Endothelial cell of umbilical vein (primary cell): ENCODE data around the gene DNAH3. TPM values are rescaled to one million over a fixed set of nuclear protein-coding genes. Genes with fewer than 3 reads are reported as not detected.

Source experiments
- BruUV-seq: library from RNA; stranded (reverse); fragments of 400-500 nt; replicated peaks from 2 replicates; lab custom pipeline; 2021; lab: Mats Ljungman, UMichigan
- CTCF ChIA-PET: fragments of 300-600, 350-600 bp; sonication (Branson Sonifier 250); formaldehyde crosslinking; loops from one replicate; lab custom pipeline; 2021; ENCODE audit warnings: antibody characterized with exemption, inconsistent platforms; lab: Charles Lee
- POLR2A ChIA-PET: fragments of 300-600, 350-600 bp; sonication (Branson Sonifier 250); formaldehyde crosslinking; loops from one replicate; lab custom pipeline; 2021; ENCODE audit warnings: antibody characterized with exemption, inconsistent platforms; lab: Charles Lee
- DNase-seq: peaks from one replicate; pipeline ENCODE4 v3.0.0-alpha.2; 2011; ENCODE audit warnings: low read depth, low spot score
- FAIRE-seq: peaks from 2 replicates; lab custom pipeline; 2011; peaks lifted over from hg19 to GRCh38; lab: Jason Lieb, UNC
- H2AFZ ChIP-seq: 2 replicates; pipeline ENCODE4 v1.6.0; 2012; ENCODE audit warnings: low read depth, low read length, control low read depth, inconsistent platforms
- H3K27ac ChIP-seq: 2 replicates; pipeline ENCODE4 v1.5.1; 2011; ENCODE audit warnings: low read depth, mild to moderate bottlenecking, control low read depth, low read length, moderate library complexity; ENCODE audit not compliant: insufficient read depth
- H3K27me3 ChIP-seq, 2 experiments: 2 replicates each; pipeline versions ENCODE4 v1.6.0 to v1.6.1; 2011; ENCODE audit warnings: low read length in 2 of 2, mixed read lengths in 1 of 2; ENCODE audit not compliant: control insufficient read depth in 2 of 2, insufficient read depth in 2 of 2
- H3K36me3 ChIP-seq, 2 experiments: 2 replicates in 1 of 2; 3 replicates in 1 of 2; pipeline ENCODE4 v1.5.1; 2011; ENCODE audit warnings: low read length in 2 of 2, mild to moderate bottlenecking in 1 of 2, moderate library complexity in 1 of 2; ENCODE audit not compliant: control insufficient read depth in 2 of 2, insufficient read depth in 2 of 2; ENCODE audit errors: extremely low read depth in 1 of 2
- H3K4me1 ChIP-seq: 3 replicates; pipeline ENCODE4 v1.5.1; 2011; ENCODE audit warnings: mild to moderate bottlenecking, low read length; ENCODE audit not compliant: control insufficient read depth, insufficient read depth; ENCODE audit errors: extremely low read depth
- H3K4me2 ChIP-seq: 2 replicates; pipeline ENCODE4 v1.6.1; 2011; ENCODE audit warnings: low read length, control low read depth, mixed read lengths; ENCODE audit not compliant: insufficient read depth
- H3K4me3 ChIP-seq, 3 experiments: fragments of 200-600 bp in 1 of 3; sonication (generic), shearing (Covaris generic) in 1 of 3; replicated peaks in 1 of 3; 2 replicates each; pipeline ENCODE4 v1.5.1; 2011 to 2016; ENCODE audit warnings: control low read depth in 3 of 3, low read length in 3 of 3, mild to moderate bottlenecking in 2 of 3, inconsistent platforms in 1 of 3, low read depth in 1 of 3, moderate library complexity in 1 of 3; ENCODE audit not compliant: insufficient read depth in 1 of 3
- H3K79me2 ChIP-seq: 2 replicates; pipeline ENCODE4 v1.6.0; 2012; ENCODE audit warnings: low read length, inconsistent platforms; ENCODE audit not compliant: control insufficient read depth, insufficient read depth
- H3K9ac ChIP-seq: replicated peaks from 2 replicates; pipeline ENCODE3; 2011; ENCODE audit warnings: low read length, control low read depth; ENCODE audit not compliant: insufficient read depth; ENCODE audit errors: extremely low read depth
- H3K9me1 ChIP-seq: replicated peaks from 3 replicates; pipeline ENCODE4 v1.6.0; 2011; ENCODE audit warnings: mild to moderate bottlenecking, low read length; ENCODE audit not compliant: control insufficient read depth, insufficient read depth; ENCODE audit errors: extremely low read depth
- H3K9me3 ChIP-seq: replicated peaks from 2 replicates; pipeline ENCODE4 v1.5.1; 2012; ENCODE audit warnings: low read length, inconsistent platforms; ENCODE audit not compliant: control insufficient read depth, insufficient read depth
- H4K20me1 ChIP-seq: replicated peaks from 2 replicates; pipeline ENCODE3; 2011; ENCODE audit warnings: mild to moderate bottlenecking, low read length; ENCODE audit not compliant: control insufficient read depth, insufficient read depth; ENCODE audit errors: extremely low read depth
- CTCF ChIP-seq, 2 donors: IDR thresholded peaks; 1 replicate in 1 of 2; 2 replicates in 1 of 2; pipeline ENCODE4 v1.5.1; 2011; ENCODE audit warnings: low read length in 2 of 2, mild to moderate bottlenecking in 2 of 2, moderate library complexity in 2 of 2, control low read depth in 1 of 2, inconsistent platforms in 1 of 2, low read depth in 1 of 2; ENCODE audit not compliant: insufficient read depth in 1 of 2; ENCODE audit errors: extremely low read depth in 1 of 2
- EZH2 ChIP-seq: IDR thresholded peaks from 2 replicates; pipeline ENCODE4 v1.6.1; 2012; ENCODE audit warnings: borderline replicate concordance, low read depth, mild to moderate bottlenecking, moderate library complexity, low read length, inconsistent platforms; ENCODE audit not compliant: severe bottlenecking
- FOS ChIP-seq: IDR thresholded peaks from 2 replicates; pipeline ENCODE4 v1.6.1; 2011; ENCODE audit warnings: mild to moderate bottlenecking, low read length, moderate library complexity, borderline replicate concordance; ENCODE audit not compliant: insufficient read depth
- GATA2 ChIP-seq: IDR thresholded peaks from 2 replicates; pipeline ENCODE4 v1.7.0; 2011; ENCODE audit warnings: low read depth, mild to moderate bottlenecking, moderate library complexity, mixed read lengths, low read length; ENCODE audit not compliant: insufficient read length, insufficient read depth
- JUN ChIP-seq: IDR thresholded peaks from 2 replicates; pipeline ENCODE4 v1.6.1; 2011; ENCODE audit warnings: borderline replicate concordance, low read depth; ENCODE audit not compliant: insufficient read length, insufficient read depth
- MAX ChIP-seq: IDR thresholded peaks from 2 replicates; pipeline ENCODE4 v1.6.1; 2011; ENCODE audit not compliant: insufficient read depth, insufficient read length
- MYC ChIP-seq: IDR thresholded peaks from one replicate; pipeline ENCODE4 v1.6.1; 2011; ENCODE audit warnings: mild to moderate bottlenecking, low read depth, low read length
- POLR2A ChIP-seq: IDR thresholded peaks from 2 replicates; pipeline ENCODE4 v1.6.1; 2012; ENCODE audit warnings: low read depth, mild to moderate bottlenecking, control low read depth, low read length
- POLR2AphosphoS5 ChIP-seq: IDR thresholded peaks from 2 replicates; pipeline ENCODE4 v1.6.1; 2012; ENCODE audit warnings: low read depth, mild to moderate bottlenecking, control low read depth, low read length, moderate library complexity; ENCODE audit not compliant: insufficient read depth
- dilution Hi-C: fragments of 300-500 bp; cut with MboI; formaldehyde crosslinking; loops from one replicate; pipeline ENCODE4 v1.15.0; 2019; ENCODE audit warnings: low sequenced_read_pairs; ENCODE audit not compliant: extremely low pct_ligation_motif_present
- intact Hi-C: fragments of 100-400 bp; cut with micrococcal nuclease; formaldehyde crosslinking; loops from one replicate; pipeline ENCODE4 v1.10.0; 2022
- polyA plus RNA-seq, 4 experiments: library from polyadenylated mRNA; depleted of rRNA in 3 of 4; stranded (reverse) in 3 of 4; unstranded in 1 of 4; fragments of >200 nt; gene quantifications; 2 replicates each; pipeline versions ENCODE4 v1.2.1 to v1.2.3, GENCODE V29; 2011 to 2012; ENCODE audit warnings: missing spikeins in 1 of 4
- total RNA-seq: library from RNA; stranded (reverse); gene quantifications from 2 replicates; pipeline ENCODE4 v1.2.3, GENCODE V29; 2021

The DNAH3 gene
- total and polyA plus RNA-seq, 2 donors (not counting 3 experiments of a cell fraction or from before 2014, with no cell fraction given): not detected

GRCh38 chr16:20957153-20957552, 193.5 kb downstream of the DNAH3 start:
- TF ChIP-seq POLR2AphosphoS5 (no peak), JUN (no peak), POLR2A (no peak), GATA2 (no peak), MYC (no peak), FOS (no peak), CTCF (IDR thresholded peaks at IDR 0.05; ENCODE audit: extremely low read depth in 1 of 2, insufficient read depth in 1 of 2, low read depth in 1 of 2, low read length in 2 of 2) (no peak), EZH2 (no peak), MAX (no peak)
- Histone ChIP-seq H4K20me1 (no peaks in the 10 kb centered on the region), H3K9ac (no peak overlapping the region), H3K9me1 (no peaks in the 10 kb centered on the region), H3K4me3 (no peak overlapping the region), H3K79me2 (no peaks in the 10 kb centered on the region), H3K27me3 (no peaks in the 10 kb centered on the region), H3K27ac (no peak overlapping the region), H3K4me2 (no peak overlapping the region), H3K9me3 (no peaks in the 10 kb centered on the region), H2AFZ (no peak overlapping the region), H3K4me1 (no peaks in the 10 kb centered on the region), H3K36me3 (no peaks in the 10 kb centered on the region)
- FAIRE-seq: no peak
- ChIA-PET CTCF (interaction anchor here (1.4 kb wide), 1 partner anchor 107 kb away, joined by 4 read pairs; no protein-coding TSS in a partner anchor), POLR2A (interaction anchor here (0.7 kb wide), 1 partner anchor 92 kb away, joined by 5 read pairs; no protein-coding TSS in a partner anchor)
- DNase-seq: no peak
- BruUV-seq: no TSS peak
- intact Hi-C loops: no loop called here
- dilution Hi-C loops: no loop called here
